HEK293 (cell line): ENCODE results near the gene DDOST.

Experiments used
- REST ChIP-seq: fragments of 450-650 bp; formaldehyde crosslinking; IDR thresholded peaks from 2 replicates; pipeline ENCODE4 v1.5.1; 2016; ENCODE audit warnings: missing biosample characterization, missing genetic modification characterization
- SETDB1 ChIP-seq: IDR thresholded peaks from one replicate; pipeline ENCODE4 v1.6.1; 2017; ENCODE audit warnings: mild to moderate bottlenecking, low read length, moderate library complexity, mixed read lengths; ENCODE audit not compliant: insufficient read length
- ZNF121 ChIP-seq: fragments of 450-650 bp; formaldehyde crosslinking; IDR thresholded peaks from 2 replicates; pipeline ENCODE4 v1.5.1; 2016; ENCODE audit warnings: missing biosample characterization, missing genetic modification characterization
- ZNF155 ChIP-seq: fragments of 450-650 bp; formaldehyde crosslinking; IDR thresholded peaks from 2 replicates; pipeline ENCODE4 v1.5.1; 2016; ENCODE audit warnings: missing biosample characterization, missing genetic modification characterization
- ZNF302 ChIP-seq: fragments of 450-650 bp; formaldehyde crosslinking; IDR thresholded peaks from 2 replicates; pipeline ENCODE4 v1.5.1; 2016; ENCODE audit warnings: missing biosample characterization, missing genetic modification characterization, low read depth
- ZNF561 ChIP-seq: fragments of 450-650 bp; IDR thresholded peaks from 2 replicates; pipeline ENCODE4 v1.5.1; 2018; ENCODE audit warnings: missing biosample characterization, missing genetic modification characterization, borderline replicate concordance
- TF ChIP-seq, protein P1 (sequence below): fragments of 450-650 bp; formaldehyde crosslinking; IDR thresholded peaks from 2 replicates; pipeline ENCODE4 v1.5.1; 2016; ENCODE audit warnings: missing biosample characterization, missing genetic modification characterization
- TF ChIP-seq, protein P2 (sequence below): fragments of 450-650 bp; formaldehyde crosslinking; conservative IDR thresholded peaks from 2 replicates; pipeline ENCODE4 v1.5.1; 2016; ENCODE audit warnings: low read depth, missing biosample characterization, missing genetic modification characterization

- TF ChIP-seq ZNF302 (no peak), ZNF121 (no peak), ZNF155 (no peak), REST (tag by site-specific recombination) (no peak), ZNF561 (no peak), SETDB1 (no peak)
- TF ChIP-seq, protein P1, sequence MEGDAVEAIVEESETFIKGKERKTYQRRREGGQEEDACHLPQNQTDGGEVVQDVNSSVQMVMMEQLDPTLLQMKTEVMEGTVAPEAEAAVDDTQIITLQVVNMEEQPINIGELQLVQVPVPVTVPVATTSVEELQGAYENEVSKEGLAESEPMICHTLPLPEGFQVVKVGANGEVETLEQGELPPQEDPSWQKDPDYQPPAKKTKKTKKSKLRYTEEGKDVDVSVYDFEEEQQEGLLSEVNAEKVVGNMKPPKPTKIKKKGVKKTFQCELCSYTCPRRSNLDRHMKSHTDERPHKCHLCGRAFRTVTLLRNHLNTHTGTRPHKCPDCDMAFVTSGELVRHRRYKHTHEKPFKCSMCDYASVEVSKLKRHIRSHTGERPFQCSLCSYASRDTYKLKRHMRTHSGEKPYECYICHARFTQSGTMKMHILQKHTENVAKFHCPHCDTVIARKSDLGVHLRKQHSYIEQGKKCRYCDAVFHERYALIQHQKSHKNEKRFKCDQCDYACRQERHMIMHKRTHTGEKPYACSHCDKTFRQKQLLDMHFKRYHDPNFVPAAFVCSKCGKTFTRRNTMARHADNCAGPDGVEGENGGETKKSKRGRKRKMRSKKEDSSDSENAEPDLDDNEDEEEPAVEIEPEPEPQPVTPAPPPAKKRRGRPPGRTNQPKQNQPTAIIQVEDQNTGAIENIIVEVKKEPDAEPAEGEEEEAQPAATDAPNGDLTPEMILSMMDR (tag by site-specific recombination): no peak
- TF ChIP-seq, protein P2, sequence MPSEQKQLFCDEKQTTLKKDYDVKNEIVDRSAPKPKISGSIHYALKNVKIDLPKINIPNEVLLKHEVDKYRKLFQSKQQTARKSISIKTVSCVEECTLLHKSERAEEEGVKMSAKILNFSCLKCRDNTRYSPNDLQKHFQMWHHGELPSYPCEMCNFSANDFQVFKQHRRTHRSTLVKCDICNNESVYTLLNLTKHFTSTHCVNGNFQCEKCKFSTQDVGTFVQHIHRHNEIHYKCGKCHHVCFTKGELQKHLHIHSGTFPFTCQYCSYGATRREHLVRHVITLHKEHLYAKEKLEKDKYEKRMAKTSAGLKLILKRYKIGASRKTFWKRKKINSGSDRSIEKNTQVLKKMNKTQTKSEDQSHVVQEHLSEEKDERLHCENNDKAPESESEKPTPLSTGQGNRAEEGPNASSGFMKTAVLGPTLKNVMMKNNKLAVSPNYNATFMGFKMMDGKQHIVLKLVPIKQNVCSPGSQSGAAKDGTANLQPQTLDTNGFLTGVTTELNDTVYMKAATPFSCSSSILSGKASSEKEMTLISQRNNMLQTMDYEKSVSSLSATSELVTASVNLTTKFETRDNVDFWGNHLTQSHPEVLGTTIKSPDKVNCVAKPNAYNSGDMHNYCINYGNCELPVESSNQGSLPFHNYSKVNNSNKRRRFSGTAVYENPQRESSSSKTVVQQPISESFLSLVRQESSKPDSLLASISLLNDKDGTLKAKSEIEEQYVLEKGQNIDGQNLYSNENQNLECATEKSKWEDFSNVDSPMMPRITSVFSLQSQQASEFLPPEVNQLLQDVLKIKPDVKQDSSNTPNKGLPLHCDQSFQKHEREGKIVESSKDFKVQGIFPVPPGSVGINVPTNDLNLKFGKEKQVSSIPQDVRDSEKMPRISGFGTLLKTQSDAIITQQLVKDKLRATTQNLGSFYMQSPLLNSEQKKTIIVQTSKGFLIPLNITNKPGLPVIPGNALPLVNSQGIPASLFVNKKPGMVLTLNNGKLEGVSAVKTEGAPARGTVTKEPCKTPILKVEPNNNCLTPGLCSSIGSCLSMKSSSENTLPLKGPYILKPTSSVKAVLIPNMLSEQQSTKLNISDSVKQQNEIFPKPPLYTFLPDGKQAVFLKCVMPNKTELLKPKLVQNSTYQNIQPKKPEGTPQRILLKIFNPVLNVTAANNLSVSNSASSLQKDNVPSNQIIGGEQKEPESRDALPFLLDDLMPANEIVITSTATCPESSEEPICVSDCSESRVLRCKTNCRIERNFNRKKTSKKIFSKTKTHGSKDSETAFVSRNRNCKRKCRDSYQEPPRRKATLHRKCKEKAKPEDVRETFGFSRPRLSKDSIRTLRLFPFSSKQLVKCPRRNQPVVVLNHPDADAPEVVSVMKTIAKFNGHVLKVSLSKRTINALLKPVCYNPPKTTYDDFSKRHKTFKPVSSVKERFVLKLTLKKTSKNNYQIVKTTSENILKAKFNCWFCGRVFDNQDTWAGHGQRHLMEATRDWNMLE: no peak
Measured at GRCh38 chr1:20698195-20698910, 37.2 kb upstream of the DDOST start.
